Measurements from ENCODE around the gene ARHGAP10. TPM values are rescaled to one million over a fixed set of nuclear protein-coding genes. Genes with fewer than 3 reads are reported as not detected.

ARHGAP10 gene
- total RNA-seq, 2 donors from 2014 or later: 23.9 to 28.7 TPM

DNA sequence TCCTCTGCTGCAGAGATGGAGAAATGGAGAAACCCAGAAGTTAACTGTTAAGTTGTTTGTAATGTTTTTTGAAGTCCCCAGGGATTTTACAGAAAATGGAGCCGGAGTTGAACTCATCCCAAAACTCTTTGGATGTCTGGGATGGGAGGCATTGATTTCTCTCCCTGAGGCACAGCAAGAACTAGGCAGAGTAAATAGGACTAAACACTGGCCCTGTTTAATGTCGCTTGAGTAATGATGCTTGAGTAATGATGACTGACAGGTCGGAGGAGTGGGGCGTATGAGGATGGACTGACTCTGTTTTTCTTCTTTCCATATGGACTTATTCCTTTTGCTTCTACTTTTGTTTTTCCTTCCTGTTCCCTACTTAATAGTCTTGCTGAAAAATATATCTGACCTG is 69.9 kb downstream of the ARHGAP10 start:
- Histone ChIP-seq H3K4me3 (no peak overlapping the region), H3K27ac (no peak overlapping the region), H3K9me3 (no peaks in the 10 kb centered on the region), H3K36me3 (replicated peaks in 1 of 2; ENCODE audit: insufficient read depth in 1 of 2, low read depth in 2 of 2) (no peaks in the 10 kb centered on the region), H3K27me3 (no peaks in the 10 kb centered on the region), H3K4me1 (no peaks in the 10 kb centered on the region)
- TF ChIP-seq, protein P1, sequence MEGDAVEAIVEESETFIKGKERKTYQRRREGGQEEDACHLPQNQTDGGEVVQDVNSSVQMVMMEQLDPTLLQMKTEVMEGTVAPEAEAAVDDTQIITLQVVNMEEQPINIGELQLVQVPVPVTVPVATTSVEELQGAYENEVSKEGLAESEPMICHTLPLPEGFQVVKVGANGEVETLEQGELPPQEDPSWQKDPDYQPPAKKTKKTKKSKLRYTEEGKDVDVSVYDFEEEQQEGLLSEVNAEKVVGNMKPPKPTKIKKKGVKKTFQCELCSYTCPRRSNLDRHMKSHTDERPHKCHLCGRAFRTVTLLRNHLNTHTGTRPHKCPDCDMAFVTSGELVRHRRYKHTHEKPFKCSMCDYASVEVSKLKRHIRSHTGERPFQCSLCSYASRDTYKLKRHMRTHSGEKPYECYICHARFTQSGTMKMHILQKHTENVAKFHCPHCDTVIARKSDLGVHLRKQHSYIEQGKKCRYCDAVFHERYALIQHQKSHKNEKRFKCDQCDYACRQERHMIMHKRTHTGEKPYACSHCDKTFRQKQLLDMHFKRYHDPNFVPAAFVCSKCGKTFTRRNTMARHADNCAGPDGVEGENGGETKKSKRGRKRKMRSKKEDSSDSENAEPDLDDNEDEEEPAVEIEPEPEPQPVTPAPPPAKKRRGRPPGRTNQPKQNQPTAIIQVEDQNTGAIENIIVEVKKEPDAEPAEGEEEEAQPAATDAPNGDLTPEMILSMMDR (IDR thresholded peaks at IDR 0.05): no peak
- TF ChIP-seq POLR2A (IDR thresholded peaks at IDR 0.05): no peak
- WGBS, 2 donors: 84 to 87% methylated on average over 4 of the region's 4 CpGs
- DNase-seq (no peak), ATAC-seq (no peak)
- intact Hi-C loops (cut with DNase I): no loop called here

DNA sequence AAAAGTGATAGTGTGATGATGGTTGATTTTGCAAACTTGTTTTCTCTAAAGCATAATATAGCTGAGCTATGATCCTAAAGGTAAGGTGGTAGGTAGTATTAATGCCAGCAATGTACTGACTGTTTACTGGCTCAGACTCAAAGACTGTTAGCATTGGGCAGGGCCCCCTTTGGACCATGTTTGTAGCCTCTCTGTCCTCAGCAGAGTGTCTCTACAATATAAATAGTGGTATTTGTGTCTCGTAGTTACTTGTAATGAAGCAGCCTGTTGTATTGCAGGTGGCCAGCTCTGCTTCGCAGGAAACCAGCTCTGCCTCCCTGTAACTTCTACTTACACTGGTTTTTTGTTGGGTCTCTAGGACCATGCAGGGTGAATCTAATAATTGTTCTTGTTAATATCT is 70.5 kb downstream of the ARHGAP10 start:
- H3K36me3 ChIP-seq (replicated peaks in 1 of 2; ENCODE audit: insufficient read depth in 1 of 2, low read depth in 2 of 2): no peaks in the 10 kb centered on the region
- no peak for TF ChIP-seq POLR2A (IDR thresholded peaks at IDR 0.05)
- TF ChIP-seq, protein P1 (IDR thresholded peaks at IDR 0.05): no peak
- ATAC-seq: no peak
- no peaks in the 10 kb centered on the region for H3K4me1 ChIP-seq
- DNase-seq: no peak
- no peak overlapping the region for H3K4me3 ChIP-seq
- H3K9me3 ChIP-seq: no peaks in the 10 kb centered on the region
- intact Hi-C loops (cut with DNase I): no loop called here
- 92 to 96% methylated on average over 2 of the region's 2 CpGs for WGBS, 2 donors
- H3K27ac ChIP-seq: no peak overlapping the region
- no peaks in the 10 kb centered on the region for H3K27me3 ChIP-seq

DNA sequence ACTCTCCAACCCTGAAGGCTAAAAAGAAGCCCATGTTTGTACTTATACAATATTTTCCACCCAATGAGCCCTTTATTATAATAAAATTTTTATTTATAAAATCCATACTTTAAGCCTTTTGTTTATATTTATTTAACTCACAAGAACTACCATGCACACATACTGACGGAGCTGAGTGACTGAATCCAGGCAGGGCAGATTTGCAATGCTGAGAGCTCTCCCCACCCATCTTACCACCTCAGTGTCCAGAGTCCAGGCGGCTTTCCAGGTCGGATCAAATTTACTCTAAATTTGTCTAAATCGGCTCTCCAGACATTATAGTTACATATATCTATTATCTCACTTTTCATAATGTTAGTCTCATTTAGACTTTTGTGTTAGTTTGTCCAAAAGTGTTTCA is 74.1 kb downstream of the ARHGAP10 start:
- Histone ChIP-seq H3K27me3 (no peaks in the 10 kb centered on the region), H3K9me3 (no peaks in the 10 kb centered on the region), H3K4me3 (no peak overlapping the region), H3K36me3 (replicated peaks in 1 of 2; ENCODE audit: insufficient read depth in 1 of 2, low read depth in 2 of 2) (no peaks in the 10 kb centered on the region), H3K27ac (no peak overlapping the region), H3K4me1 (no peaks in the 10 kb centered on the region)
- TF ChIP-seq, protein P1 (IDR thresholded peaks at IDR 0.05): no peak
- ATAC-seq (no peak), DNase-seq (no peak)
- intact Hi-C loops (cut with DNase I): no loop called here
- 86 to 94% methylated on average over 4 of the region's 4 CpGs for WGBS, 2 donors

DNA sequence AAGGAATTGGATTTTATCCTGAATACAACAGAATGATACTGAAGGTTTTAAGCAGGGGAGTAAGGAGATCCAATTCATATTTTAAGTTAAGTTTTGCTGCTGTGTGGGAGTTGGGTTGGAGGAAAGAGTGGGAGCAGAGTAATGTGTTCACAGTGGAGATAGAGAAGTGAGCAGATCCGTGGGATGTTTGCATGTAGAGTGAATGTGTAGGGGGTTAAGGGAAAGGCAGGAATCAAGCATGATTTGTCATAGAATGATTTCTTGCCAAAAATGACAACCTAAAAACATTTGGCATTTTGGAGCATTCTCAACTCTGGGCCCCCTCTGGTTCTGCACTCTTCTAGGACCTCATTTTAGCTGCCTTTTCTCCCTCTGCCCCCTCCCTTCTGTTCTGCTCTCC is 76.6 kb downstream of the ARHGAP10 start:
- TF ChIP-seq, protein P1 (IDR thresholded peaks at IDR 0.05): no peak
- no peak for TF ChIP-seq POLR2A (IDR thresholded peaks at IDR 0.05)
- H3K4me1 ChIP-seq: no peaks in the 10 kb centered on the region

DNA sequence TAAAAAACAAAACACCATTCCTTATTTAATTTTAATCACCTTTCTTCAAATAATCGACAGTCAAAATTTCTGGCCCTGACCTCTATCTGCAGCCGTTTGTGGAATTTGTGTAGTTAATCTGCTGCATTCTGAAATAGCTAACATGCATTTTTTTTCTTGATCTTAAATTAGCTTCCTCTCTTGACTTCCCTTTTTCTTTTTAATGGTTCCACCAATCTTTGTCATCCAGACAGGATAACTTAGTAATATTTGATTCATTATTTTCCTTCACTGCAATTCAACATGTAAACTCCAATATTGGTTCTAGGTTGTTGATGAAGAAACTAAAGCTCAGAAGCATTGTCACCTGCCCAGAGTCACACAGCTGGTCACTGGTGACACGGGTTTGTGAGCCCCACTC is 77.3 kb downstream of the ARHGAP10 start:
- Histone ChIP-seq H3K9me3 (no peaks in the 10 kb centered on the region), H3K4me3 (no peak overlapping the region), H3K36me3 (replicated peaks in 1 of 2; ENCODE audit: insufficient read depth in 1 of 2, low read depth in 2 of 2) (no peaks in the 10 kb centered on the region), H3K27me3 (no peaks in the 10 kb centered on the region), H3K4me1 (peaks cover 3% of the 10 kb centered on the region), H3K27ac (no peak overlapping the region)
- 35 to 65% methylated on average over 3 of the region's 3 CpGs for WGBS, 2 donors
- no peak for ATAC-seq
- TF ChIP-seq, protein P1 (IDR thresholded peaks at IDR 0.05): no peak
- no peak for TF ChIP-seq POLR2A (IDR thresholded peaks at IDR 0.05)
- DNase-seq: no peak
- intact Hi-C loops (cut with DNase I): no loop called here

More for the DNA sequence above, 76.6 kb downstream of the ARHGAP10 start:
- H3K9me3 ChIP-seq: no peaks in the 10 kb centered on the region
- ATAC-seq (no peak), DNase-seq (no peak)
- 46 to 52% methylated on average over 1 of the region's 1 CpG for WGBS, 2 donors
- intact Hi-C loops (cut with DNase I): no loop called here
- no peaks in the 10 kb centered on the region for H3K27me3 ChIP-seq
- no peak overlapping the region for H3K27ac ChIP-seq
- H3K36me3 ChIP-seq (replicated peaks in 1 of 2; ENCODE audit: insufficient read depth in 1 of 2, low read depth in 2 of 2): no peaks in the 10 kb centered on the region
- no peak overlapping the region for H3K4me3 ChIP-seq
